Liver (tissue), 3 donors: ENCODE data around the gene UBE2V1.

ENCODE experiments used
- ATF3 ChIP-seq: IDR thresholded peaks from 2 replicates; pipeline ENCODE4 v1.6.1; 2016; ENCODE audit warnings: antibody characterized with exemption
- CTCF ChIP-seq: fragments of 150-350 bp; IDR thresholded peaks from 2 replicates; pipeline ENCODE4 v1.5.1; 2017; ENCODE audit warnings: improper control_type of control experiment, low read depth, low read length; ENCODE audit not compliant: missing input control
- EGR1 ChIP-seq, 2 donors: IDR thresholded peaks; 2 replicates each; pipeline ENCODE4 v1.6.1; 2016 to 2018; ENCODE audit warnings: antibody characterized with exemption in 2 of 2, low read depth in 2 of 2
- GABPA ChIP-seq, 2 donors: IDR thresholded peaks in 1 of 2; conservative IDR thresholded peaks in 1 of 2; 2 replicates each; pipeline ENCODE4 v1.6.1; 2016; ENCODE audit warnings: antibody characterized with exemption in 2 of 2, mild to moderate bottlenecking in 1 of 2, moderate library complexity in 1 of 2
- HNF4A ChIP-seq, 2 donors: conservative IDR thresholded peaks; 2 replicates each; pipeline ENCODE4 v1.6.1; 2016; ENCODE audit warnings: antibody characterized with exemption in 2 of 2, mild to moderate bottlenecking in 2 of 2
- JUND ChIP-seq, 2 donors: IDR thresholded peaks; 2 replicates each; pipeline ENCODE4 v1.6.1; 2016; ENCODE audit warnings: antibody characterized with exemption in 2 of 2
- MAX ChIP-seq: IDR thresholded peaks from 2 replicates; pipeline ENCODE4 v1.6.1; 2016; ENCODE audit warnings: antibody characterized with exemption
- RAD21 ChIP-seq, 2 donors: IDR thresholded peaks; 2 replicates each; pipeline ENCODE4 v1.6.1; 2016; ENCODE audit warnings: antibody characterized with exemption in 2 of 2, mild to moderate bottlenecking in 2 of 2
- REST ChIP-seq: IDR thresholded peaks from 2 replicates; pipeline ENCODE4 v1.6.1; 2016; ENCODE audit warnings: antibody characterized with exemption, mild to moderate bottlenecking
- SP1 ChIP-seq: IDR thresholded peaks from 2 replicates; pipeline ENCODE4 v1.6.1; 2018; ENCODE audit warnings: antibody characterized with exemption, mild to moderate bottlenecking
- TAF1 ChIP-seq: conservative IDR thresholded peaks from 2 replicates; pipeline ENCODE4 v1.6.1; 2016; ENCODE audit warnings: antibody characterized with exemption, mild to moderate bottlenecking
- YY1 ChIP-seq: IDR thresholded peaks from 2 replicates; pipeline ENCODE4 v1.6.1; 2016; ENCODE audit warnings: antibody characterized with exemption, mild to moderate bottlenecking
- ZBTB33 ChIP-seq: IDR thresholded peaks from 2 replicates; pipeline ENCODE4 v1.6.1; 2016; ENCODE audit warnings: antibody characterized with exemption
- donor health status: healthy.
- donor health status: healthy.

GRCh38 chr20:50043573-50044352 lies 69.2 kb downstream of the UBE2V1 start:
- TF ChIP-seq MAX (no peak), CTCF (no peak), JUND (IDR thresholded peaks at IDR 0.05) (no peak), ZBTB33 (no peak), GABPA (IDR thresholded peaks at IDR 0.05 in 1 of 2, conservative IDR thresholded peaks at IDR 0.05 in 1 of 2) (no peak), RAD21 (IDR thresholded peaks at IDR 0.05) (no peak), TAF1 (no peak), ATF3 (no peak), EGR1 (IDR thresholded peaks at IDR 0.05; ENCODE audit: low read depth in 2 of 2) (no peak), REST (no peak), YY1 (no peak), HNF4A (conservative IDR thresholded peaks at IDR 0.05) (no peak), SP1 (no peak)
